Measurements from ENCODE around the gene DNAJC7. TPM values are rescaled to one million over a fixed set of nuclear protein-coding genes. Genes with fewer than 3 reads are reported as not detected.
A peak's percentile ranks its signal among the peaks of the same experiment; 100 is the strongest.

DNAJC7 gene
- total and polyA plus RNA-seq, 2 donors from 2014 or later, result 88.1 to 141 TPM

DNA sequence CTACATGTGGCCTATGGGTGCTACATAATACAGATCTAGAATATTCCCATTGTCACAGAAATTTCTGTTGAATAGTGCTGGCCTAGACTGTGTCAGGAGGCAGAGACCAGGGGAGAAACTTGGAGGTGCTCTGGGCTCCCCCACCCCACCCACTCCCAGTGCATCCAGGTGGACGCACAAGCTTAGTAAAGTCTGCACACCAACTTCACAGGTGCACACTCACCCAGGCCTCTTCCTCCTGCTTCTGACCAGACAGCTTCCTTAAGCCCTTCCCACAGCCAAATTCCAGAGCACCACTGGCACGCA, 58.3 kb downstream of the DNAJC7 start:
- peaks cover 0 to 3% (median 3%) of the 10 kb centered on the region in 3 donors for H3K4me1 ChIP-seq (ENCODE audit: control insufficient read depth in 2 of 3, insufficient read depth in 2 of 3, low read depth in 1 of 3, low read length in 3 of 3)
- peaks cover 0 to 3% (median 0%) of the 10 kb centered on the region in 3 donors for H3K36me3 ChIP-seq (ENCODE audit: control insufficient read depth in 2 of 3, insufficient read depth in 3 of 3, low read length in 3 of 3)
- H3K27ac ChIP-seq (ENCODE audit: low read depth in 2 of 2, low read length in 2 of 2), result no peak overlapping the region
- no peak overlapping the region for H3K9ac ChIP-seq (ENCODE audit: low read length in 3 of 3)
- no peak for TF ChIP-seq CTCF (IDR thresholded peaks at IDR 0.05; ENCODE audit: borderline replicate concordance, extremely low read depth, insufficient read depth)
- no peaks in the 10 kb centered on the region for H3K9me3 ChIP-seq (ENCODE audit: control insufficient read depth in 2 of 3, insufficient read depth in 1 of 3, low read length in 3 of 3)
- intact Hi-C loops (cut with DNase I), result no loop called here
- H3K4me3 ChIP-seq (ENCODE audit: low read length in 3 of 3), result no peak overlapping the region
- FAIRE-seq, result no peak
- DNase-seq, result no peak
- H3K27me3 ChIP-seq (ENCODE audit: control insufficient read depth, insufficient read depth, low read length), result no peaks in the 10 kb centered on the region

- Histone ChIP-seq H3K9me3 (ENCODE audit: control insufficient read depth in 2 of 3, insufficient read depth in 1 of 3, low read length in 3 of 3) (no peaks in the 10 kb centered on the region), H3K4me1 (ENCODE audit: control insufficient read depth in 2 of 3, insufficient read depth in 2 of 3, low read depth in 1 of 3, low read length in 3 of 3) (peaks cover 0 to 3% (median under 1%) of the 10 kb centered on the region in 3 donors), H3K9ac (ENCODE audit: low read length in 3 of 3) (no peak overlapping the region), H3K4me3 (ENCODE audit: low read length in 3 of 3) (no peak overlapping the region), H3K27ac (ENCODE audit: low read depth in 2 of 2, low read length in 2 of 2) (no peak overlapping the region), H3K36me3 (ENCODE audit: control insufficient read depth in 2 of 3, insufficient read depth in 3 of 3, low read length in 3 of 3) (peaks cover 0 to 3% (median 0%) of the 10 kb centered on the region in 3 donors), H3K27me3 (ENCODE audit: control insufficient read depth, insufficient read depth, low read length) (no peaks in the 10 kb centered on the region)
- TF ChIP-seq CTCF (IDR thresholded peaks at IDR 0.05; ENCODE audit: borderline replicate concordance, extremely low read depth, insufficient read depth), result no peak
- intact Hi-C loops (cut with DNase I), result no loop called here
- FAIRE-seq (no peak), DNase-seq (no peak)
These were observed 59.3 kb downstream of the DNAJC7 start for GRCh38 chr17:41957869-41958439.

DNA sequence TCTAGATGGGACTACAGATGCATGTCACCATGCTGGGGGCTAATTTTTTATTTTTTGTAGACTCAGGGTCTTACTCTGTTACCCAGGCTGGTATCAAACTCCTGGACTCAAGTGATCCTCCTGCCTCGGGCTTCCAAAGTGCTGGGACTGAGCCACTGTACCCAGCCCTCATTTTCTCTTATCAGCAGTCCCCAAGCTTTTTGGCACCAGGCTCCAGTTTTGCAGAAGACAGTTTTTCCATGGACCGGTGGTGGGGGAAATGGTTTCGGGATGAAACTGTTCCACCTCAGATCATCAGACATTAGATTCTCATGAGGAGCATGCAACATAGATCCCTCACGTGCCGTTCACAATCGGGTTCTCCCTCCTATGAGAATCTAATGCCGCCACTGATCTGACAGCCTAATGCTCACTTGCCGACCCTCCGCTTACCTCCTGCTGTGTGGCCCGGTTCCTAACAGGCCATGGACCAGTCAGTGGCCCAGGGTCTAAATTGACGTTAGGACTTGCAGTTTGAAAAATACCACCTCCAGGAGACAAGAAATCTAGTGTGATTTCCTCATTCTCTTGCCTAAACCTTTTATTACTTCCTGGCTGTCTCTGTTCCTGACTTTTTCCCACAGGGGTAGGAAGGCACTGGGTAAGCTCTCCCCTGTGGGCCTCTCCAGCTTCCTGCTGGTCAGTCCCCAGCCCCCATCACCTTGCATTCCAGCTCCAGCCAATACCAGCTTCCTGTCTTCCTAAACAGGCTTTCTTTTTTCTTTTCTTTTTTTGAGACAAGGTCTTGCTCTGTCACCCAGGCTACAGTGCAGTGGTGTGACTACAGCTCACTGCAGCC, 60.0 kb downstream of the DNAJC7 start:
- DNase-seq (peak in 2 of 5 donors; percentile 22 to 25), FAIRE-seq (no peak)
- H3K4me3 ChIP-seq (ENCODE audit: low read length in 3 of 3), result no peak overlapping the region
- H3K27me3 ChIP-seq (ENCODE audit: control insufficient read depth, insufficient read depth, low read length), result no peaks in the 10 kb centered on the region
- no peaks in the 10 kb centered on the region for H3K9me3 ChIP-seq (ENCODE audit: control insufficient read depth in 2 of 3, insufficient read depth in 1 of 3, low read length in 3 of 3)
- peaks cover 0 to 3% (median 0%) of the 10 kb centered on the region in 3 donors for H3K4me1 ChIP-seq (ENCODE audit: control insufficient read depth in 2 of 3, insufficient read depth in 2 of 3, low read depth in 1 of 3, low read length in 3 of 3)
- TF ChIP-seq CTCF (IDR thresholded peaks at IDR 0.05; ENCODE audit: borderline replicate concordance, extremely low read depth, insufficient read depth), result no peak
- peaks cover 0 to 3% (median 0%) of the 10 kb centered on the region in 3 donors for H3K36me3 ChIP-seq (ENCODE audit: control insufficient read depth in 2 of 3, insufficient read depth in 3 of 3, low read length in 3 of 3)
- no peak overlapping the region for H3K27ac ChIP-seq (ENCODE audit: low read depth in 2 of 2, low read length in 2 of 2)
- no peak overlapping the region for H3K9ac ChIP-seq (ENCODE audit: low read length in 3 of 3)
- intact Hi-C loops (cut with DNase I), result no loop called here
